ENCODE measurements around the gene GALNT14.

- no peak for TF ChIP-seq NR2C2 (IDR thresholded peaks at IDR 0.05; ENCODE audit: borderline replicate concordance, control insufficient read depth, insufficient read length, low read depth)
- TF ChIP-seq HDAC2 (IDR thresholded peaks at IDR 0.05), result no peak
- TF ChIP-seq EZH2 (IDR thresholded peaks at IDR 0.05; ENCODE audit: borderline replicate concordance, control insufficient read depth, low read depth, low read length), result no peak
- TF ChIP-seq MXI1 (IDR thresholded peaks at IDR 0.05; ENCODE audit: low read depth, low read length), result no peak
- no peak for TF ChIP-seq NFIC (IDR thresholded peaks at IDR 0.05; ENCODE audit: low read depth, low read length)
These were observed 271.3 kb downstream of the GALNT14 start for GRCh38 chr2:30866974-30867373.
